Liver (tissue), 3 donors: ENCODE measurements around the gene ADK.

Experiments
- CTCF ChIP-seq: fragments of 150-350 bp; IDR thresholded peaks from 2 replicates; pipeline ENCODE4 v1.5.1; 2017; ENCODE audit warnings: improper control_type of control experiment, low read depth, low read length; ENCODE audit not compliant: missing input control
- RAD21 ChIP-seq, 2 donors: IDR thresholded peaks; 2 replicates each; pipeline ENCODE4 v1.6.1; 2016; ENCODE audit warnings: antibody characterized with exemption in 2 of 2, mild to moderate bottlenecking in 2 of 2
- REST ChIP-seq: IDR thresholded peaks from 2 replicates; pipeline ENCODE4 v1.6.1; 2016; ENCODE audit warnings: antibody characterized with exemption, mild to moderate bottlenecking
- RXRA ChIP-seq, 2 donors: IDR thresholded peaks; 2 replicates each; pipeline ENCODE4 v1.6.1; 2017 to 2018; ENCODE audit warnings: antibody characterized with exemption in 2 of 2, mild to moderate bottlenecking in 1 of 2
- donor health status: healthy.
- donor health status: healthy.

- TF ChIP-seq CTCF: no peak
- TF ChIP-seq REST: no peak
- TF ChIP-seq RAD21 (IDR thresholded peaks at IDR 0.05): no peak
- TF ChIP-seq RXRA (IDR thresholded peaks at IDR 0.05): no peak
Measured at GRCh38 chr10:74104480-74104879, 46.5 kb upstream of the ADK start.
